ENCODE results near the gene DNAH3.

DNAH3 gene

GRCh38 chr16:20886320-20886719 is 264.3 kb downstream of the DNAH3 start:
- FAIRE-seq: no peak
- no peak for DNase-seq (ENCODE audit: low spot score)

- DNase-seq (ENCODE audit: low spot score) (no peak), FAIRE-seq (no peak)
These were observed 266.4 kb downstream of the DNAH3 start for GRCh38 chr16:20884240-20884556.

- DNase-seq (ENCODE audit: low spot score): no peak
- FAIRE-seq: no peak
These were observed 266.9 kb downstream of the DNAH3 start for GRCh38 chr16:20883554-20884239.
